ENCODE data around the gene CACNA1B.

CACNA1B gene

GRCh38 chr9:137970098-137970497 is 92.5 kb downstream of the CACNA1B start:
- Histone ChIP-seq H3K27ac (replicated peaks) (no peak overlapping the region), H3K27me3 (ENCODE audit: insufficient read depth, poor library complexity, severe bottlenecking) (no peaks in the 10 kb centered on the region), H3K4me3 (replicated peaks; ENCODE audit: insufficient read depth, low read length) (no peak overlapping the region)
- no peak for DNase-seq (ENCODE audit: low read depth in 1 of 2, low spot score in 1 of 2)
- TF ChIP-seq CTCF (IDR thresholded peaks at IDR 0.05; ENCODE audit: insufficient read depth, low read length) (no peak), POLR2AphosphoS5 (IDR thresholded peaks at IDR 0.05; ENCODE audit: low read depth) (no peak), REST (IDR thresholded peaks at IDR 0.05; ENCODE audit: insufficient replicate concordance, low read depth) (no peak), GABPA (IDR thresholded peaks at IDR 0.05; ENCODE audit: low read depth) (no peak), SPI1 (IDR thresholded peaks at IDR 0.05; ENCODE audit: borderline replicate concordance, low read depth) (no peak)

- H3K27ac ChIP-seq (replicated peaks), result no peak overlapping the region
- TF ChIP-seq CTCF (IDR thresholded peaks at IDR 0.05; ENCODE audit: insufficient read depth, low read length), result no peak
- no peak for TF ChIP-seq POLR2AphosphoS5 (IDR thresholded peaks at IDR 0.05; ENCODE audit: low read depth)
- TF ChIP-seq REST (IDR thresholded peaks at IDR 0.05; ENCODE audit: insufficient replicate concordance, low read depth), result no peak
- TF ChIP-seq SPI1 (IDR thresholded peaks at IDR 0.05; ENCODE audit: borderline replicate concordance, low read depth), result no peak
- no peak for TF ChIP-seq GABPA (IDR thresholded peaks at IDR 0.05; ENCODE audit: low read depth)
- H3K4me3 ChIP-seq (replicated peaks; ENCODE audit: insufficient read depth, low read length), result no peak overlapping the region
- no peak for DNase-seq (ENCODE audit: low read depth in 1 of 2, low spot score in 1 of 2)
- no peaks in the 10 kb centered on the region for H3K27me3 ChIP-seq (ENCODE audit: insufficient read depth, poor library complexity, severe bottlenecking)
These were observed 93.3 kb downstream of the CACNA1B start for GRCh38 chr9:137970686-137971476.

- TF ChIP-seq CTCF (IDR thresholded peaks at IDR 0.05; ENCODE audit: insufficient read depth, low read length), result no peak
- TF ChIP-seq SPI1 (IDR thresholded peaks at IDR 0.05; ENCODE audit: borderline replicate concordance, low read depth), result no peak
- no peak for TF ChIP-seq GABPA (IDR thresholded peaks at IDR 0.05; ENCODE audit: low read depth)
- no peak for TF ChIP-seq REST (IDR thresholded peaks at IDR 0.05; ENCODE audit: insufficient replicate concordance, low read depth)
- TF ChIP-seq POLR2AphosphoS5 (IDR thresholded peaks at IDR 0.05; ENCODE audit: low read depth), result no peak
- DNase-seq (ENCODE audit: low read depth in 1 of 2, low spot score in 1 of 2), result no peak
- Histone ChIP-seq H3K4me3 (replicated peaks; ENCODE audit: insufficient read depth, low read length) (no peak overlapping the region), H3K27me3 (ENCODE audit: insufficient read depth, poor library complexity, severe bottlenecking) (no peaks in the 10 kb centered on the region), H3K27ac (replicated peaks) (no peak overlapping the region)
These were observed 94.0 kb downstream of the CACNA1B start for GRCh38 chr9:137971477-137972138.
